H1 (cell line): Measurements from ENCODE around the gene MAP1B. TPM values are rescaled to one million over a fixed set of nuclear protein-coding genes. Genes with fewer than 3 reads are reported as not detected.

Source experiments
- CTCF ChIA-PET: fragments of 300-600 bp; sonication (Branson Sonifier 250); formaldehyde crosslinking; loops from one replicate; lab custom pipeline; 2021; ENCODE audit not compliant: partially characterized antibody; lab: Charles Lee
- POLR2A ChIA-PET: fragments of 300-600 bp; sonication (Branson Sonifier 250); formaldehyde crosslinking; loops from one replicate; lab custom pipeline; 2021; ENCODE audit warnings: inconsistent platforms; ENCODE audit not compliant: partially characterized antibody; lab: Charles Lee
- DNase-seq, 2 experiments: peaks; one replicate each; pipeline versions ENCODE4 v3.0.0 to v3.0.0-alpha.2; 2010 to 2022; ENCODE audit warnings: low spot score in 2 of 2, low read depth in 1 of 2, mixed read lengths in 1 of 2
- FAIRE-seq: peaks from 2 replicates; lab custom pipeline; 2011; peaks lifted over from hg19 to GRCh38; lab: Jason Lieb, UNC
- H2AFZ ChIP-seq: 2 replicates; pipeline ENCODE4 v1.8.1; 2012; ENCODE audit warnings: low read length, inconsistent platforms
- H2AK5ac ChIP-seq: 2 replicates; pipeline ENCODE4 v1.6.1; 2013; ENCODE audit warnings: low read depth, low read length
- H2BK120ac ChIP-seq: replicated peaks from 2 replicates; pipeline ENCODE3; 2013; ENCODE audit warnings: low read depth, low read length, inconsistent platforms
- H2BK12ac ChIP-seq: 2 replicates; pipeline ENCODE4 v1.6.1; 2013; ENCODE audit warnings: low read depth, low read length
- H2BK15ac ChIP-seq: 2 replicates; pipeline ENCODE4 v1.6.1; 2013; ENCODE audit warnings: low read length
- H2BK20ac ChIP-seq: 2 replicates; pipeline ENCODE4 v1.6.1; 2013; ENCODE audit warnings: low read length
- H2BK5ac ChIP-seq: 2 replicates; pipeline ENCODE4 v1.6.1; 2013; ENCODE audit warnings: low read depth, low read length
- H3K14ac ChIP-seq: 2 replicates; pipeline ENCODE4 v1.6.1; 2013; ENCODE audit warnings: inconsistent platforms; ENCODE audit not compliant: insufficient read length
- H3K18ac ChIP-seq: 2 replicates; pipeline ENCODE4 v1.6.1; 2013; ENCODE audit warnings: low read length; ENCODE audit errors: extremely low read depth
- H3K23ac ChIP-seq: 2 replicates; pipeline ENCODE4 v1.6.1; 2013; ENCODE audit warnings: inconsistent platforms; ENCODE audit not compliant: insufficient read length
- H3K23me2 ChIP-seq: 2 replicates; pipeline ENCODE4 v1.6.1; 2013; ENCODE audit warnings: low read depth, low read length
- H3K27ac ChIP-seq: 2 replicates; pipeline ENCODE4 v1.6.1; 2011; ENCODE audit warnings: low read depth, low read length, inconsistent platforms
- H3K27me3 ChIP-seq, 4 experiments: replicated peaks in 1 of 4; 1 replicate in 1 of 4; 2 replicates in 3 of 4; pipeline versions ENCODE4 v1.6.1 to v1.8.1; 2011 to 2013; ENCODE audit warnings: low read length in 3 of 4, mild to moderate bottlenecking in 3 of 4, inconsistent platforms in 2 of 4, mixed read lengths in 2 of 4, moderate library complexity in 1 of 4; ENCODE audit not compliant: control insufficient read depth in 3 of 4, insufficient read depth in 3 of 4; ENCODE audit errors: extremely low read depth in 1 of 4
- H3K36me3 ChIP-seq, 4 experiments: 2 replicates each; pipeline versions ENCODE4 v1.6.1 to v1.8.1; 2011 to 2013; ENCODE audit warnings: mild to moderate bottlenecking in 4 of 4, low read length in 3 of 4, moderate library complexity in 2 of 4, control low read depth in 1 of 4, inconsistent platforms in 1 of 4; ENCODE audit not compliant: insufficient read depth in 4 of 4, control insufficient read depth in 2 of 4
- H3K4ac ChIP-seq: replicated peaks from 2 replicates; pipeline ENCODE3; 2013; ENCODE audit warnings: low read length, low read depth, mixed read lengths, inconsistent platforms; ENCODE audit not compliant: insufficient read length
- H3K4me1 ChIP-seq, 4 experiments: replicated peaks in 1 of 4; 1 replicate in 1 of 4; 2 replicates in 3 of 4; pipeline versions ENCODE4 v1.6.1 to v1.8.1; 2011 to 2013; ENCODE audit warnings: low read length in 3 of 4, inconsistent platforms in 2 of 4, mixed read lengths in 1 of 4; ENCODE audit not compliant: insufficient read depth in 4 of 4, control insufficient read depth in 3 of 4
- H3K4me2 ChIP-seq, 2 experiments: 2 replicates each; pipeline versions ENCODE4 v1.6.1 to v1.8.1; 2011 to 2013; ENCODE audit warnings: low read depth in 2 of 2, low read length in 2 of 2, control low read depth in 1 of 2, inconsistent platforms in 1 of 2, mild to moderate bottlenecking in 1 of 2; ENCODE audit not compliant: insufficient read depth in 1 of 2
- H3K4me3 ChIP-seq, 4 experiments: fragments of 200-600, 300-600 bp in 1 of 4; sonication (generic), shearing (Covaris generic), sonication (Bioruptor Twin) in 1 of 4; 2 replicates each; pipeline versions ENCODE4 v1.5.1 to v1.8.1; 2011 to 2016; ENCODE audit warnings: low read length in 4 of 4, low read depth in 3 of 4, control low read depth in 2 of 4, inconsistent platforms in 2 of 4, mild to moderate bottlenecking in 2 of 4, mixed read lengths in 1 of 4, moderate library complexity in 1 of 4; ENCODE audit not compliant: insufficient read depth in 2 of 4; ENCODE audit errors: extremely low read depth in 1 of 4
- H3K56ac ChIP-seq: replicated peaks from 2 replicates; pipeline ENCODE3; 2013; ENCODE audit warnings: low read depth, mild to moderate bottlenecking, mixed read lengths, low read length, inconsistent platforms; ENCODE audit not compliant: insufficient read length
- H3K79me1 ChIP-seq: 2 replicates; pipeline ENCODE4 v1.6.1; 2013; ENCODE audit warnings: low read depth, low read length, control low read depth
- H3K79me2 ChIP-seq, 2 experiments: 2 replicates each; pipeline versions ENCODE4 v1.6.1 to v1.8.1; 2012 to 2013; ENCODE audit warnings: low read length in 2 of 2, mild to moderate bottlenecking in 2 of 2, inconsistent platforms in 1 of 2; ENCODE audit not compliant: insufficient read depth in 2 of 2, control insufficient read depth in 1 of 2
- H3K9ac ChIP-seq, 4 experiments: replicated peaks in 1 of 4; 1 replicate in 1 of 4; 2 replicates in 3 of 4; pipeline versions ENCODE4 v1.6.1 to v1.8.1; 2011 to 2013; ENCODE audit warnings: low read depth in 3 of 4, low read length in 3 of 4, control low read depth in 2 of 4, mild to moderate bottlenecking in 2 of 4, moderate library complexity in 2 of 4, inconsistent platforms in 1 of 4; ENCODE audit errors: extremely low read depth in 1 of 4
- H3K9me3 ChIP-seq, 2 experiments: 2 replicates each; pipeline versions ENCODE4 v1.6.1 to v1.8.1; 2012 to 2013; ENCODE audit warnings: mild to moderate bottlenecking in 2 of 2, moderate library complexity in 2 of 2, control low read depth in 1 of 2, inconsistent platforms in 1 of 2, low read depth in 1 of 2, low read length in 1 of 2, mixed read lengths in 1 of 2; ENCODE audit not compliant: insufficient read depth in 2 of 2
- H4K20me1 ChIP-seq, 2 experiments: replicated peaks in 1 of 2; 2 replicates each; pipeline versions ENCODE3 to v1.8.1; 2011 to 2013; ENCODE audit warnings: inconsistent platforms in 2 of 2, low read length in 2 of 2, mild to moderate bottlenecking in 1 of 2; ENCODE audit not compliant: insufficient read depth in 2 of 2, control insufficient read depth in 1 of 2
- H4K5ac ChIP-seq: 2 replicates; pipeline ENCODE4 v1.6.1; 2013; ENCODE audit warnings: low read length, low read depth, mixed read lengths, inconsistent platforms; ENCODE audit not compliant: insufficient read length
- H4K8ac ChIP-seq: 2 replicates; pipeline ENCODE4 v1.8.0; 2013; ENCODE audit warnings: mild to moderate bottlenecking, moderate library complexity, low read length, inconsistent platforms; ENCODE audit not compliant: insufficient read depth; ENCODE audit errors: extremely low read depth
- H4K91ac ChIP-seq: replicated peaks from 2 replicates; pipeline ENCODE3; 2013; ENCODE audit warnings: low read length, mixed read lengths, inconsistent platforms; ENCODE audit not compliant: insufficient read length
- ATF2 ChIP-seq: IDR thresholded peaks from 2 replicates; pipeline ENCODE4 v1.6.1; 2012; ENCODE audit warnings: low read length, inconsistent platforms
- BRCA1 ChIP-seq: IDR thresholded peaks from 2 replicates; pipeline ENCODE4 v1.6.1; 2012; ENCODE audit warnings: low read depth, low read length, improper control_type of control experiment
- GTF2F1 ChIP-seq: IDR thresholded peaks from 2 replicates; pipeline ENCODE4 v1.6.1; 2012; ENCODE audit warnings: low read depth, low read length, improper control_type of control experiment, borderline replicate concordance
- HDAC2 ChIP-seq, 2 experiments: fragments of 300-600 bp in 1 of 2; sonication (generic) in 1 of 2; IDR thresholded peaks; 2 replicates each; pipeline ENCODE4 v1.6.1; 2011 to 2012; ENCODE audit warnings: low read depth in 2 of 2, low read length in 2 of 2, mild to moderate bottlenecking in 2 of 2, moderate library complexity in 2 of 2, borderline replicate concordance in 1 of 2, inconsistent platforms in 1 of 2
- JUN ChIP-seq: IDR thresholded peaks from 2 replicates; pipeline ENCODE4 v1.6.1; 2011; ENCODE audit warnings: low read depth, mild to moderate bottlenecking, improper control_type of control experiment, low read length
- RFX5 ChIP-seq: IDR thresholded peaks from 2 replicates; pipeline ENCODE4 v1.6.1; 2011; ENCODE audit warnings: low read depth, low read length, improper control_type of control experiment, borderline replicate concordance
- TAF7 ChIP-seq: optimal IDR thresholded peaks from 2 replicates; pipeline ENCODE3; 2011; ENCODE audit warnings: low read depth, mild to moderate bottlenecking, inconsistent platforms, low read length, moderate library complexity, borderline replicate concordance
- WGBS, 2 experiments: shearing (Covaris generic) in 1 of 2; methylation state at CpG; one replicate each; pipeline versions ENCODE4 v1.1.6 to v1.1.7; 2013 to 2015; ENCODE audit warnings: low lambda C conversion rate in 2 of 2, mixed read lengths in 2 of 2, inconsistent platforms in 1 of 2, low coverage in 1 of 2, missing lambda C conversion rate in 1 of 2; ENCODE audit not compliant: insufficient replicate concordance in 2 of 2, insufficient coverage in 1 of 2, insufficient read length in 1 of 2; ENCODE audit errors: extremely low coverage in 1 of 2, missing lambda C conversion rate in 1 of 2; 5-methylcytosine and 5-hydroxymethylcytosine counted together
- polyA plus RNA-seq, 7 experiments: library from polyadenylated mRNA; depleted of rRNA in 3 of 7; stranded (reverse) in 5 of 7; unstranded in 2 of 7; fragments of >200 nt in 5 of 7; fragments of 200-250 nt in 2 of 7; gene quantifications; 1 replicate in 5 of 7; 2 replicates in 1 of 7; 4 replicates in 1 of 7; pipeline versions ENCODE4 v1.2.1 to v1.2.3, GENCODE V29; 2011 to 2013; ENCODE audit warnings: missing spikeins in 2 of 7, mixed read lengths in 2 of 7
- total RNA-seq: library from RNA; stranded (reverse); fragmentation: NEBNext Ultra II Directional; extraction: Animal tissue kit (Norgen Biotek cat#: 25700); gene quantifications from 2 replicates; pipeline ENCODE4 v1.2.1, GENCODE V29; 2021

Gene MAP1B
- total and polyA plus RNA-seq, 2 of the 8 experiments (the other 6 are each of a cell fraction or from before 2014, with no cell fraction given): 24.5 to 120 TPM

DNA sequence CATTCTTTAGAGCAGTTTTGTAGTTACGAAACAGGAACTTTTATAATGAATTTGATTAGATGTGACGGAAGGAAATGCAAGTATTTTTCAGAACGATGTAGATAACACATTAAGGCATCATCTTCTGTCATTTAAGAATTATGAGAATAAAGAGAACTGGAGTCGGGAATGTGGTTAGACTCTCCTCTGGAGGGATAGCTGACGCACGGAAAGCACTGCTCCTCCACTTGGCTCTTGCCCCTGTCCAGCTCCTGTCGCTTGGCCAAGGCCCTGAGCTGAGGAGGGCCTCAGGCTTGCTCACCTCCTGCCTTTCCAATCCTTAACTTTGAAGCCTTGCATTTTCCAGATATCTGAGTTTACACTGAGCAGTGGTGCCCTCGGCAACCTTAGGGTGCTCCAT, 60.5 kb downstream of the MAP1B start:
- DNase-seq (no peak), FAIRE-seq (no peak)
- no peak overlapping the region for H3K14ac ChIP-seq
- H2BK15ac ChIP-seq: no peak overlapping the region
- no peak overlapping the region for H3K56ac ChIP-seq
- 82 to 100% methylated on average over 2 to 8 of the region's 8 CpGs for WGBS, 2 experiments
- H4K20me1 ChIP-seq: no peaks in the 10 kb centered on the region
- no peak overlapping the region for H3K23ac ChIP-seq
- ChIA-PET POLR2A (interaction anchor here (0.9 to 2.6 kb wide), 3 partner anchors 11 to 13 kb away, joined by 3 to 12 read pairs (median 4); no protein-coding TSS in a partner anchor), CTCF (interaction anchor here (0.6 to 1.4 kb wide), 2 partner anchors 31 to 339 kb away, joined by 3 to 4 read pairs; no protein-coding TSS in a partner anchor)
- no peak overlapping the region for H2AFZ ChIP-seq
- H4K8ac ChIP-seq: no peak overlapping the region
- H3K9me3 ChIP-seq: no peaks in the 10 kb centered on the region
- no peak overlapping the region for H3K4me2 ChIP-seq
- no peak overlapping the region for H2BK12ac ChIP-seq
- no peak overlapping the region for H3K4me3 ChIP-seq
- H3K4ac ChIP-seq: no peak overlapping the region
- no peak overlapping the region for H2BK20ac ChIP-seq
- H2BK5ac ChIP-seq: no peak overlapping the region; the same call in 1 of the 2 replicates
- H3K27me3 ChIP-seq: no peaks in the 10 kb centered on the region
- H4K5ac ChIP-seq: no peak overlapping the region
- H3K9ac ChIP-seq: no peak overlapping the region
- H3K79me1 ChIP-seq: 0 out of 2 replicates have a peak, but pooled peaks cover 4% of the 10 kb centered on the region
- no peak overlapping the region for H3K27ac ChIP-seq
- 0 out of 2 replicates have a peak overlapping the region, but pooled peaks have one; percentile 14 for H2AK5ac ChIP-seq
- H4K91ac ChIP-seq: no peak overlapping the region
- H3K23me2 ChIP-seq: no peaks in the 10 kb centered on the region
- H3K36me3 ChIP-seq: no peaks in the 10 kb centered on the region
- no peak for TF ChIP-seq HDAC2 (IDR thresholded peaks at IDR 0.05; ENCODE audit: borderline replicate concordance in 1 of 2, low read depth in 2 of 2, low read length in 2 of 2)
- no peak for TF ChIP-seq JUN
- TF ChIP-seq GTF2F1: no peak
- TF ChIP-seq BRCA1: no peak
- TF ChIP-seq RFX5: no peak
- no peak for TF ChIP-seq TAF7
- TF ChIP-seq ATF2: no peak
- H3K79me2 ChIP-seq: no peaks in the 10 kb centered on the region
- H2BK120ac ChIP-seq: no peak overlapping the region
- H3K4me1 ChIP-seq: peaks cover 2 to 22% (median 18%) of the 10 kb centered on the region in 4 experiments; a peak in 6 of 7 replicates
- no peak overlapping the region for H3K18ac ChIP-seq
